ENCODE results near the gene LHPP. TPM values are rescaled to one million over a fixed set of nuclear protein-coding genes. Genes with fewer than 3 reads are reported as not detected.

The LHPP gene
- total and polyA plus RNA-seq, 2 donors (not counting 1 experiment from before 2014, with no cell fraction given), result 10.2 to 15.6 TPM

DNA sequence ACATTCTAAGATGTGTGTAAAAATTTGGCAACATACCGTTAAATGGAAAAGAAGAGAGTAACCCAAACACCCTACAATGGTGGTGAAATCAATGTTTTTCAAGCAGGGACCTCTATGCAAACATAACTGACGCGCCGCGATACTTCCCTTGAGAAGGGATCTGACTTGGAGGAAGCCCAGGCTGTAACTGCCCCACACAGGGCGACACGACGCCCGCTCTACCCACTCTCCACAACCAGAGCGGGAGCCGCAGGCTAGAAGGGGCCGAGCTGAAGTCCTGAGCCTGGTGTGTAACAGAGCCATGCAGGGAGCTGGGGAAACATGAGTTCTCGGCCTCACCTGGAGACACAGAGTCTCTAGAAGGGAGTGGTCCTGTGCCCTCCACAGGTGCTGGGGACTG is 162.4 kb downstream of the LHPP start:
- Histone ChIP-seq H3K4me1 (ENCODE audit: control insufficient read depth, extremely low read depth, insufficient read depth, low read length) (no peaks in the 10 kb centered on the region), H3K4me2 (ENCODE audit: extremely low read depth, insufficient read depth, low read length) (no peak overlapping the region), H3K36me3 (ENCODE audit: control insufficient read depth, insufficient read depth, low read length) (no peaks in the 10 kb centered on the region), H2AFZ (ENCODE audit: low read length) (no peak overlapping the region), H3K27me3 (ENCODE audit: control insufficient read depth, insufficient read depth, low read length) (no peaks in the 10 kb centered on the region), H3K9ac (ENCODE audit: insufficient read depth, low read length) (no peak overlapping the region), H3K9me3 (ENCODE audit: control insufficient read depth, insufficient read depth, low read depth, low read length) (no peaks in the 10 kb centered on the region), H3K79me2 (ENCODE audit: control insufficient read depth, insufficient read depth, low read length) (no peaks in the 10 kb centered on the region), H3K4me3 (replicated peaks in 1 of 4; ENCODE audit: control extremely low read depth in 1 of 4, insufficient read depth in 1 of 4, low read depth in 3 of 4, low read length in 4 of 4) (no peak overlapping the region), H4K20me1 (ENCODE audit: control insufficient read depth, extremely low read depth, insufficient read depth, low read length) (no peaks in the 10 kb centered on the region), H3K27ac (ENCODE audit: insufficient read depth, low read length) (no peak overlapping the region)
- DNase-seq (ENCODE audit: low read depth in 2 of 2), result no peak
- no peak for TF ChIP-seq EZH2 (IDR thresholded peaks at IDR 0.05; ENCODE audit: low read length, missing control alignments)
- TF ChIP-seq, protein P1, sequence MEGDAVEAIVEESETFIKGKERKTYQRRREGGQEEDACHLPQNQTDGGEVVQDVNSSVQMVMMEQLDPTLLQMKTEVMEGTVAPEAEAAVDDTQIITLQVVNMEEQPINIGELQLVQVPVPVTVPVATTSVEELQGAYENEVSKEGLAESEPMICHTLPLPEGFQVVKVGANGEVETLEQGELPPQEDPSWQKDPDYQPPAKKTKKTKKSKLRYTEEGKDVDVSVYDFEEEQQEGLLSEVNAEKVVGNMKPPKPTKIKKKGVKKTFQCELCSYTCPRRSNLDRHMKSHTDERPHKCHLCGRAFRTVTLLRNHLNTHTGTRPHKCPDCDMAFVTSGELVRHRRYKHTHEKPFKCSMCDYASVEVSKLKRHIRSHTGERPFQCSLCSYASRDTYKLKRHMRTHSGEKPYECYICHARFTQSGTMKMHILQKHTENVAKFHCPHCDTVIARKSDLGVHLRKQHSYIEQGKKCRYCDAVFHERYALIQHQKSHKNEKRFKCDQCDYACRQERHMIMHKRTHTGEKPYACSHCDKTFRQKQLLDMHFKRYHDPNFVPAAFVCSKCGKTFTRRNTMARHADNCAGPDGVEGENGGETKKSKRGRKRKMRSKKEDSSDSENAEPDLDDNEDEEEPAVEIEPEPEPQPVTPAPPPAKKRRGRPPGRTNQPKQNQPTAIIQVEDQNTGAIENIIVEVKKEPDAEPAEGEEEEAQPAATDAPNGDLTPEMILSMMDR (conservative IDR thresholded peaks at IDR 0.05 in 1 of 2, IDR thresholded peaks at IDR 0.05 in 1 of 2; ENCODE audit: low read depth in 1 of 2, low read length in 2 of 2), result no peak

DNA sequence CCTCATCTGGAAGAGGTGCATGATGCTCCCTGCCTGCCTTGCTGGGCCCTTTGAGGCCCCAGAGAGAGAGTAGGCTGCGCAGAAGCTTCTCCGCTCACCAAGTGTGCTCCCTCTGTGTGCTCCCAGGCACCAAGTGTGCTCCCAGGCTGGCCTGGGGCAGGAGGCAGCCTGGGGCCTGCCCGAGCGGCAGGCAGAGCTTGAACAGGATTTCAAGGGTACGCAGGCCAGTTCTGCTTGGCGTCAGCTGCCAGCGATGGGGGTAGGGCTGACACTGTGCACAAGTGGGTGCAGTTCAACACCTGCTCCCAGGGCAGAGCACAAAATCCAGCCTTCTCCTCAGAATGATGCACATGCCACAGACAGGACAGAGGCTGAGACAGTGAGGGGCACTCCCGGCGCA is 162.8 kb downstream of the LHPP start:
- H3K9me3 ChIP-seq (ENCODE audit: control insufficient read depth, insufficient read depth, low read depth, low read length), result no peaks in the 10 kb centered on the region
- DNase-seq (ENCODE audit: low read depth in 2 of 2), result no peak
- no peak overlapping the region for H3K4me2 ChIP-seq (ENCODE audit: extremely low read depth, insufficient read depth, low read length)
- H3K9ac ChIP-seq (ENCODE audit: insufficient read depth, low read length), result no peak overlapping the region
- H4K20me1 ChIP-seq (ENCODE audit: control insufficient read depth, extremely low read depth, insufficient read depth, low read length), result no peaks in the 10 kb centered on the region
- H2AFZ ChIP-seq (ENCODE audit: low read length), result no peak overlapping the region
- no peak for TF ChIP-seq EZH2 (IDR thresholded peaks at IDR 0.05; ENCODE audit: low read length, missing control alignments)
- TF ChIP-seq, protein P1 (conservative IDR thresholded peaks at IDR 0.05 in 1 of 2, IDR thresholded peaks at IDR 0.05 in 1 of 2; ENCODE audit: low read depth in 1 of 2, low read length in 2 of 2), result no peak
- no peaks in the 10 kb centered on the region for H3K4me1 ChIP-seq (ENCODE audit: control insufficient read depth, extremely low read depth, insufficient read depth, low read length)
- no peak overlapping the region for H3K4me3 ChIP-seq (replicated peaks in 1 of 4; ENCODE audit: control extremely low read depth in 1 of 4, insufficient read depth in 1 of 4, low read depth in 3 of 4, low read length in 4 of 4)
- no peaks in the 10 kb centered on the region for H3K27me3 ChIP-seq (ENCODE audit: control insufficient read depth, insufficient read depth, low read length)
- no peaks in the 10 kb centered on the region for H3K36me3 ChIP-seq (ENCODE audit: control insufficient read depth, insufficient read depth, low read length)
- H3K27ac ChIP-seq (ENCODE audit: insufficient read depth, low read length), result no peak overlapping the region
- H3K79me2 ChIP-seq (ENCODE audit: control insufficient read depth, insufficient read depth, low read length), result no peaks in the 10 kb centered on the region

DNA sequence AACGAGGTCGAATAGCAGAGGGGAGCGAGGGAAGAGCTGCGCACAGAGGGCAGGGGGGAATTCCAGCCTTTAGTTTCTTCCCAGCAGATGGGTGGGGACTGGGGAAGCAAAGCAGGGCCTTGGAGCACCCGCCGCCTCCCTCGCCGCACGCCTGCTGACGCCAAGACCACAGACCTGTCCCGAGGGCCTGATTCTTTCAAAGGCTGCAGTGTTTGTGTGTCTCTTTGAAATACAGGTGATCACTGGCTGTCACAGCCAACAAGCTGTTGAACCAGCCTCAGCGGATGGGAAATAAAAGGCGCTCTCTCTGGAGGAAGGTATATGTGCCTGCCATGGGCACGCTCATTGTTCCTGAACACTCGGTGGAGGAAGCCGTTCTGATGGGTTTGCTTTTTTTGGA is 163.3 kb downstream of the LHPP start:
- Histone ChIP-seq H3K4me2 (ENCODE audit: extremely low read depth, insufficient read depth, low read length) (no peak overlapping the region), H3K79me2 (ENCODE audit: control insufficient read depth, insufficient read depth, low read length) (no peaks in the 10 kb centered on the region), H3K4me1 (ENCODE audit: control insufficient read depth, extremely low read depth, insufficient read depth, low read length) (no peaks in the 10 kb centered on the region), H4K20me1 (ENCODE audit: control insufficient read depth, extremely low read depth, insufficient read depth, low read length) (no peaks in the 10 kb centered on the region), H3K27me3 (ENCODE audit: control insufficient read depth, insufficient read depth, low read length) (no peaks in the 10 kb centered on the region), H2AFZ (ENCODE audit: low read length) (no peak overlapping the region), H3K9ac (ENCODE audit: insufficient read depth, low read length) (no peak overlapping the region), H3K9me3 (ENCODE audit: control insufficient read depth, insufficient read depth, low read depth, low read length) (no peaks in the 10 kb centered on the region), H3K36me3 (ENCODE audit: control insufficient read depth, insufficient read depth, low read length) (no peaks in the 10 kb centered on the region), H3K4me3 (replicated peaks in 1 of 4; ENCODE audit: control extremely low read depth in 1 of 4, insufficient read depth in 1 of 4, low read depth in 3 of 4, low read length in 4 of 4) (no peak overlapping the region), H3K27ac (ENCODE audit: insufficient read depth, low read length) (no peak overlapping the region)
- no peak for DNase-seq (ENCODE audit: low read depth in 2 of 2)
- no peak for TF ChIP-seq EZH2 (IDR thresholded peaks at IDR 0.05; ENCODE audit: low read length, missing control alignments)
- TF ChIP-seq, protein P1 (conservative IDR thresholded peaks at IDR 0.05 in 1 of 2, IDR thresholded peaks at IDR 0.05 in 1 of 2; ENCODE audit: low read depth in 1 of 2, low read length in 2 of 2), result no peak
